Aorta (tissue), 5 donors: ENCODE measurements around the gene SCN10A. TPM values are rescaled to one million over a fixed set of nuclear protein-coding genes. Genes with fewer than 3 reads are reported as not detected.

ENCODE experiments used
- ATAC-seq: fragments of 200-7000 bp; cut with Tn5 transposase; one replicate; pipeline ENCODE4 v1.9.1; 2022; ENCODE audit warnings: moderate library complexity; ENCODE audit not compliant: low FRiP score
- DNase-seq, 2 donors: peaks; one replicate each; pipeline ENCODE4 v3.0.0-alpha.2; 2020
- H3K27ac ChIP-seq, 2 donors: one replicate each; pipeline ENCODE4 v1.5.1; 2013; ENCODE audit warnings: low read length in 2 of 2, mild to moderate bottlenecking in 2 of 2, moderate library complexity in 2 of 2, control low read depth in 1 of 2, inconsistent platforms in 1 of 2, low read depth in 1 of 2
- H3K27me3 ChIP-seq, 2 donors: one replicate each; pipeline ENCODE4 v1.6.1; 2013; ENCODE audit warnings: control low read depth in 1 of 2, low read length in 1 of 2, mild to moderate bottlenecking in 1 of 2, moderate library complexity in 1 of 2; ENCODE audit not compliant: insufficient read depth in 2 of 2, control insufficient read depth in 1 of 2
- H3K36me3 ChIP-seq, 2 donors: one replicate each; pipeline ENCODE4 v1.6.1; 2013; ENCODE audit warnings: control low read depth in 1 of 2, low read length in 1 of 2, mild to moderate bottlenecking in 1 of 2; ENCODE audit not compliant: insufficient read depth in 2 of 2, control insufficient read depth in 1 of 2
- H3K4me1 ChIP-seq, 2 donors: one replicate each; pipeline ENCODE4 v1.6.1; 2013; ENCODE audit warnings: low read length in 2 of 2, control low read depth in 1 of 2, mild to moderate bottlenecking in 1 of 2, moderate library complexity in 1 of 2; ENCODE audit not compliant: insufficient read depth in 2 of 2, control insufficient read depth in 1 of 2
- H3K4me3 ChIP-seq, 2 donors: one replicate each; pipeline ENCODE4 v1.5.1; 2013; ENCODE audit warnings: low read length in 2 of 2, control low read depth in 1 of 2, mild to moderate bottlenecking in 1 of 2
- H3K9me3 ChIP-seq: one replicate; pipeline ENCODE4 v1.6.1; 2013; ENCODE audit warnings: mild to moderate bottlenecking, low read length; ENCODE audit not compliant: control insufficient read depth
- WGBS, 2 donors: extraction: QIAGEN DNeasy Blood & Tissue Kit; methylation state at CpG; one replicate each; pipeline ENCODE4 v1.1.7; 2013; 5-methylcytosine and 5-hydroxymethylcytosine counted together
- intact Hi-C, 2 donors: fragments of 100-400 bp; cut with DNase I; formaldehyde crosslinking; loops; one replicate each; pipeline versions ENCODE4 v1.14.2 to v1.15.0; 2022
- polyA plus RNA-seq, 2 donors: library from polyadenylated mRNA; stranded (reverse); fragments of 200-250 nt; gene quantifications; one replicate each; pipeline ENCODE4 v1.2.3, GENCODE V29; 2013
- total RNA-seq, 2 donors: library from RNA; stranded (reverse); fragmentation: NEBNext Ultra II Directional; extraction: Animal tissue kit (Norgen Biotek cat#: 25700); gene quantifications; one replicate each; pipeline ENCODE4 v1.2.1, GENCODE V29; 2021
- donor health status: healthy with polysubstance abuse.
- donor health status: Bipolar disorder and iron deficiency.
- donor health status: DM: no; HTN: no; CAD: no.
- donor health status: DM: no; HTN: no; CAD: no.
- donor health status: DM: yes; HTN: yes; CAD: no.

Gene SCN10A
- total and polyA plus RNA-seq, 4 donors, result not detected

GRCh38 chr3:38738630-38739395 lies 77.2 kb downstream of the SCN10A start:
- WGBS, 2 donors, result 54 to 55% methylated on average over 13 of the region's 13 CpGs
- ATAC-seq, result no peak
- Histone ChIP-seq H3K9me3 (no peaks in the 10 kb centered on the region), H3K4me1 (no peaks in the 10 kb centered on the region), H3K4me3 (no peak overlapping the region), H3K36me3 (no peaks in the 10 kb centered on the region), H3K27ac (no peak overlapping the region), H3K27me3 (no peaks in the 10 kb centered on the region)
- no peak for DNase-seq
- intact Hi-C loops, result no loop called here

GRCh38 chr3:38731522-38731921 lies 84.5 kb downstream of the SCN10A start:
- no peaks in the 10 kb centered on the region for H3K27me3 ChIP-seq
- H3K36me3 ChIP-seq, result no peaks in the 10 kb centered on the region
- no peak for ATAC-seq
- DNase-seq, result no peak
- no peaks in the 10 kb centered on the region for H3K9me3 ChIP-seq
- intact Hi-C loops, result no loop called here
- H3K4me3 ChIP-seq, result no peak overlapping the region
- no peaks in the 10 kb centered on the region for H3K4me1 ChIP-seq
- no peak overlapping the region for H3K27ac ChIP-seq
- 68 to 71% methylated on average over 3 of the region's 3 CpGs for WGBS, 2 donors

- no peaks in the 10 kb centered on the region for H3K36me3 ChIP-seq
- no peak overlapping the region for H3K27ac ChIP-seq
- no peaks in the 10 kb centered on the region for H3K27me3 ChIP-seq
- no peaks in the 10 kb centered on the region for H3K4me1 ChIP-seq
- intact Hi-C loops, result no loop called here
- ATAC-seq (no peak), DNase-seq (no peak)
- no peaks in the 10 kb centered on the region for H3K9me3 ChIP-seq
- H3K4me3 ChIP-seq, result no peak overlapping the region
Measured at GRCh38 chr3:38730281-38730680, 85.7 kb downstream of the SCN10A start.

GRCh38 chr3:38728008-38728407 lies 88.0 kb downstream of the SCN10A start:
- DNase-seq (no peak), ATAC-seq (no peak)
- Histone ChIP-seq H3K9me3 (no peaks in the 10 kb centered on the region), H3K27me3 (no peaks in the 10 kb centered on the region), H3K27ac (no peak overlapping the region), H3K4me1 (peaks cover 4% of the 10 kb centered on the region in 2 donors), H3K4me3 (no peak overlapping the region), H3K36me3 (no peaks in the 10 kb centered on the region)
- intact Hi-C loops, result no loop called here
- WGBS, 2 donors, result 45 to 70% methylated on average over 1 of the region's 1 CpG

GRCh38 chr3:38726751-38727150 lies 89.3 kb downstream of the SCN10A start:
- Histone ChIP-seq H3K36me3 (no peaks in the 10 kb centered on the region), H3K4me3 (no peak overlapping the region), H3K27me3 (no peaks in the 10 kb centered on the region), H3K9me3 (no peaks in the 10 kb centered on the region), H3K4me1 (peaks cover 4 to 9% of the 10 kb centered on the region in 2 donors), H3K27ac (no peak overlapping the region)
- ATAC-seq, result no peak
- 83 to 85% methylated on average over 7 of the region's 7 CpGs for WGBS, 2 donors
- intact Hi-C loops, result no loop called here
- DNase-seq, result no peak

- ATAC-seq, result no peak
- H3K4me1 ChIP-seq, result peaks cover 4 to 9% of the 10 kb centered on the region in 2 donors
Measured at GRCh38 chr3:38725726-38726419, 90.1 kb downstream of the SCN10A start.

GRCh38 chr3:38724392-38724736 lies 91.7 kb downstream of the SCN10A start:
- H3K27ac ChIP-seq, result no peak overlapping the region
- no peaks in the 10 kb centered on the region for H3K27me3 ChIP-seq
- H3K36me3 ChIP-seq, result no peaks in the 10 kb centered on the region
- intact Hi-C loops, result no loop called here
- no peaks in the 10 kb centered on the region for H3K9me3 ChIP-seq
- DNase-seq (no peak), ATAC-seq (no peak)
- H3K4me3 ChIP-seq, result no peak overlapping the region
- 57 to 69% methylated on average over 2 of the region's 2 CpGs for WGBS, 2 donors
- H3K4me1 ChIP-seq, result peaks cover 7 to 9% of the 10 kb centered on the region in 2 donors

More at GRCh38 chr3:38725726-38726419, 90.1 kb downstream of the SCN10A start:
- intact Hi-C loops, result no loop called here
- DNase-seq, result no peak
- no peak overlapping the region for H3K4me3 ChIP-seq
- no peaks in the 10 kb centered on the region for H3K9me3 ChIP-seq
- no peaks in the 10 kb centered on the region for H3K27me3 ChIP-seq
- WGBS, 2 donors, result 41 to 46% methylated on average over 5 of the region's 5 CpGs
- H3K27ac ChIP-seq, result no peak overlapping the region
- H3K36me3 ChIP-seq, result no peaks in the 10 kb centered on the region

- ATAC-seq (no peak), DNase-seq (no peak)
- Histone ChIP-seq H3K27me3 (no peaks in the 10 kb centered on the region), H3K4me1 (peaks cover 8 to 9% of the 10 kb centered on the region in 2 donors), H3K4me3 (no peak overlapping the region), H3K9me3 (no peaks in the 10 kb centered on the region), H3K27ac (peak overlapping the region in 1 of 2 donors; percentile 96), H3K36me3 (no peaks in the 10 kb centered on the region)
- intact Hi-C loops, result no loop called here
- 49 to 52% methylated on average over 16 of the region's 16 CpGs for WGBS, 2 donors
Measured at GRCh38 chr3:38723569-38724391, 92.2 kb downstream of the SCN10A start.
